ENCODE data around the gene APOL3. TPM values are rescaled to one million over a fixed set of nuclear protein-coding genes. Genes with fewer than 3 reads are reported as not detected.

The APOL3 gene
- polyA plus RNA-seq, 1 of the 3 experiments (the other 2 are of a cell fraction) = 1.1 TPM

GRCh38 chr22:36182857-36183256 is 22.3 kb upstream of the APOL3 start:
- H3K9me2 ChIP-seq = no peaks in the 10 kb centered on the region
- 74% methylated on average over 5 of the region's 6 CpGs for WGBS (ENCODE audit: low lambda C conversion rate)
- no peak overlapping the region for H3K27ac ChIP-seq (ENCODE audit: low read depth in 2 of 2, low read length in 1 of 2)
- H3K36me3 ChIP-seq (replicated peaks in 1 of 2; ENCODE audit: control insufficient read depth in 1 of 2, insufficient read depth in 2 of 2, low read length in 1 of 2) = no peaks in the 10 kb centered on the region
- no peaks in the 10 kb centered on the region for H3K79me2 ChIP-seq (ENCODE audit: insufficient read depth)
- no peaks in the 10 kb centered on the region for H4K20me1 ChIP-seq (ENCODE audit: insufficient read depth)
- no peak overlapping the region for H3K9ac ChIP-seq
- H3K9me3 ChIP-seq = no peaks in the 10 kb centered on the region
- H2AFZ ChIP-seq (ENCODE audit: low read depth) = no peak overlapping the region
- no peaks in the 10 kb centered on the region for H3K27me3 ChIP-seq (ENCODE audit: insufficient read depth)
- DNase-seq = no peak
- ChIA-PET POLR2A (no interaction called here), CTCF (interaction anchor here (0.6 to 3.0 kb wide), 8 partner anchors 9 to 106 kb away, joined by 3 to 10 read pairs (median 4); partner anchors contain the start of genes APOL2 and APOL4)
- H3K4me2 ChIP-seq = no peak overlapping the region
- H3K4me3 ChIP-seq (ENCODE audit: low read depth in 2 of 2, low read length in 1 of 2) = no peak overlapping the region
- H3K4me1 ChIP-seq (ENCODE audit: control insufficient read depth in 1 of 2, insufficient read depth in 2 of 2, low read depth in 1 of 2, low read length in 1 of 2) = peaks cover 0 to 3% of the 10 kb centered on the region in 2 experiments; a peak in 1 of 4 replicates
- H3F3A ChIP-seq (replicated peaks; ENCODE audit: insufficient read depth) = no peaks in the 10 kb centered on the region
- TF ChIP-seq FOSL2 (IDR thresholded peaks at IDR 0.05; ENCODE audit: borderline replicate concordance, low read depth) = no peak
- TF ChIP-seq USF1 (IDR thresholded peaks at IDR 0.05; ENCODE audit: borderline replicate concordance, low read depth) = no peak
- no peak for TF ChIP-seq CHD2 (IDR thresholded peaks at IDR 0.05; ENCODE audit: low read length, partially characterized antibody)
- TF ChIP-seq GABPA (IDR thresholded peaks at IDR 0.05; ENCODE audit: low read depth) = no peak

DNA sequence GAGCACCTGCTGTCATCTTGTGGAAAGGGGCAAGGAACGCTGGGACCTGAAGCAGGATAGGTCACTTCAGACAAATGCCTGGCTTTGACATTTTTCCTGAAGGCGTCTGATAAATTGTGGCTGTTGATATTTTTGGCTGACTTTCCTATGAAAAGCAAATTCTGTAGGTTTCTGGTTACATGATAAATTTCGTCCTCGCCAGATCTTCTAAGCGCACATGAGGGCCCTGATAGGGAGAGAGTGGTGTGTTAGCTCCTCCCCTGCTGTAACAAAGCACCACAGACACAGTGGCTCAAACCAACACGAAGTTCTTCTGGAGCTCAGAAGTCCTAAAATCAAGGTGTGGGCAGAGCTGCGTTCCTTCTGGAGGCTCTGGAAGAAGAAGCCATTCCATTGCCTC is 21.5 kb upstream of the APOL3 start:
- Histone ChIP-seq H3K27ac (ENCODE audit: low read depth in 2 of 2, low read length in 1 of 2) (no peak overlapping the region), H3K4me1 (ENCODE audit: control insufficient read depth in 1 of 2, insufficient read depth in 2 of 2, low read depth in 1 of 2, low read length in 1 of 2) (peaks cover 3 to 4% of the 10 kb centered on the region in 2 experiments; a peak in 1 of 4 replicates), H3K9me3 (no peaks in the 10 kb centered on the region), H3K9me2 (no peaks in the 10 kb centered on the region), H4K20me1 (ENCODE audit: insufficient read depth) (no peaks in the 10 kb centered on the region), H3K9ac (no peak overlapping the region), H3F3A (replicated peaks; ENCODE audit: insufficient read depth) (no peaks in the 10 kb centered on the region), H3K36me3 (replicated peaks in 1 of 2; ENCODE audit: control insufficient read depth in 1 of 2, insufficient read depth in 2 of 2, low read length in 1 of 2) (no peaks in the 10 kb centered on the region), H3K4me3 (ENCODE audit: low read depth in 2 of 2, low read length in 1 of 2) (no peak overlapping the region), H3K27me3 (ENCODE audit: insufficient read depth) (no peaks in the 10 kb centered on the region), H3K4me2 (no peak overlapping the region), H3K79me2 (ENCODE audit: insufficient read depth) (no peaks in the 10 kb centered on the region), H2AFZ (ENCODE audit: low read depth) (no peak overlapping the region)
- ChIA-PET POLR2A (no interaction called here), CTCF (interaction anchor here (0.6 to 3.0 kb wide), 9 partner anchors 8 to 119 kb away, joined by 3 to 20 read pairs (median 4); partner anchors contain the start of gene APOL2)
- WGBS (ENCODE audit: low lambda C conversion rate) = 60% methylated on average over 7 of the region's 7 CpGs
- TF ChIP-seq EP300 (IDR thresholded peaks at IDR 0.05; ENCODE audit: borderline replicate concordance in 1 of 2, low read depth in 1 of 2, low read length in 1 of 2) (no peak), TCF12 (IDR thresholded peaks at IDR 0.05) (no peak), YY1 (IDR thresholded peaks at IDR 0.05; ENCODE audit: low read depth) (no peak), MAX (IDR thresholded peaks at IDR 0.05; ENCODE audit: low read depth) (no peak), TAF1 (IDR thresholded peaks at IDR 0.05; ENCODE audit: borderline replicate concordance, low read depth, low read length) (no peak), FOXM1 (IDR thresholded peaks at IDR 0.05; ENCODE audit: low read depth) (no peak), NFIC (IDR thresholded peaks at IDR 0.05; ENCODE audit: borderline replicate concordance) (no peak), RAD21 (IDR thresholded peaks at IDR 0.05; ENCODE audit: low read length) (no peak), ZBTB33 (IDR thresholded peaks at IDR 0.05; ENCODE audit: borderline replicate concordance, low read depth) (no peak), RFX5 (IDR thresholded peaks at IDR 0.05; ENCODE audit: low read length) (no peak), NRF1 (IDR thresholded peaks at IDR 0.05; ENCODE audit: low read depth, low read length) (no peak), PBX3 (IDR thresholded peaks at IDR 0.05) (no peak), JUND (IDR thresholded peaks at IDR 0.05) (no peak), EZH2phosphoT487 (IDR thresholded peaks at IDR 0.05; ENCODE audit: borderline replicate concordance, low read depth) (no peak), SIN3A (IDR thresholded peaks at IDR 0.05; ENCODE audit: borderline replicate concordance, low read depth, low read length) (no peak), SMC3 (IDR thresholded peaks at IDR 0.05; ENCODE audit: low read depth, low read length) (no peak), USF1 (IDR thresholded peaks at IDR 0.05; ENCODE audit: borderline replicate concordance, low read depth) (no peak)
- no peak for DNase-seq

Measured in SK-N-SH (cell line).